NCI-H524 treated with DMSO at 0.1 percent for 48 hours (cell line): ENCODE measurements around the gene ADSS2.
"Not testable (repeated sequence)": the region's sequence is repeated elsewhere in the genome, so short reads cannot be mapped to it uniquely, and the experiment has no call there.

Experiments
- DNase-seq: peaks from one replicate; lab custom pipeline; 2025; lab: John Stamatoyannopoulos, UW

ADSS2 gene

DNA sequence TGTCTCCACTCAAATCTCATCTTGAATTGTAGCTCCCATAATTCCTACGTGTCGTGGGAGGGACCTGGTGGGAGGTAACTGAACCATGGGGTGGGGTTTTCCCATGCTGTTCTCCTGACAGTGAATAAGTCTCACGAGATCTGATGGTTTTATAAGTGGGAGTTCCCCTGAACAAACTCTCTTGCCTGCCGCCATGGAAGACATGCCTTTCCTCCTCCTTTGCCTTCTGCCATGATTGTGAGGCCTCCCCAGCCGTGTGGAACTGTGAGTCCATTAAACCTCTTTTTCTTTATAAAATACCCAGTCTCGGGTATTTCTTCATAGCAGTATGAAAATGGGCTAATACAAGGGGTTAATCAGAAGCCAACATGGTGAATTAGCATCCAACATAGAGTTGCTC lies 86.4 kb downstream of the ADSS2 start:
- DNase-seq, result not testable (repeated sequence)

DNA sequence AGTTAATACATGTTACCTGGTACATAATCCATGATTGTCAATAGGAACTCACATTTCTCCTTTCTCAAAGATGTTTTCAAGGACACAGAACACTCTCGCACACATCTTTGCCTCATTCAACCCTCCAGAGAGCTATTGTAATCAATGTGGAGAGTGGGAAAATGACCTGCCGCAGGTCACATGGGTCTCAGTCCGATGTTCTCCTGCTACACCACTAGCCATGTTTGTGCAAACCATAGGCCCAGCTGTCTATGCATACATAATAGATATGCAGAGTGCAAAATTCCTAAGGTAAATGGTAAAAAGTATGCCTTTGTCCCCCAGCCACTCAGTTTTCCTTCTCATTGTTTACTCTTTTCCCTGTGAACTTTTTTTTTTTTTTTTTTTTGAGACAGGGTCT lies 89.2 kb downstream of the ADSS2 start:
- no peak for DNase-seq

DNA sequence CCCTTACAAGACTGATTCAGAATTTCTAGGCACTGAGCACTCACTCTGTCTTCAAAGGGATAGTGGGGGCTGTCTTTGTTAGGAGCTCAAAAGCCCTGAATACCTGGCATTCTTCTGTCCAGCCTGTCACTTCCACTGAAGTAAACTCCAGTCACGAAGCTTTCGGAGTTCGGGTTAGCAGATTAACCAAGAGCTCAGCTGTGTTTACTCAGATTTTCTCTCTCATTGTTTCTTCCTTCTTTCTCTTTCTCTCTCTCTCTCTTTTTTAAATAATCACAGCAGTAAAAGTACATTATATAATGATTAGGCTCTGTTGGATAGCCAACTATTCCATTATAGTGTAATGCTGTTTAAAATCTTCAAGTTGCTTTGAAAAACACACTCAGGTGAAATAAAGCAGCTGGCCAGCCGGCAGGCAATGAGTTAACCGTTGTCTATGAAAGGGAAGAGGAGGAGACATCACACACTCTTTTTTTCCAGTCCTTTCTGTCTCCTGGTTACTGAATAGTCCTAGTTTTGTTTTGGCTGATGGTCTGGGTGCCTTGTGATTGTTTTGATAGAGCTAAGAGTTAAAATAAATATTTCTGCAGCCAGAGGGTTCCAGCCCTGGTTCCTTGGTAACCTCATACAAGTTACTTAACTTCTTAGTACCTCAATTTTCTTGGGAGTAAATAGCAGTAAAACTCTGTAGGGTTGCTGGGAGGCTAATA lies 89.8 kb downstream of the ADSS2 start:
- no peak for DNase-seq
